T-helper 2 cell treated with Interferon-gamma antibody and Interleukin-4, amounts not matched to agents 100 ng/mL and 5 ng/mL, for 36 hours (primary cell): ENCODE results near the gene CCM2. TPM values are rescaled to one million over a fixed set of nuclear protein-coding genes. Genes with fewer than 3 reads are reported as not detected.

Experiments
- intact Hi-C: fragments of 100-400 bp; cut with micrococcal nuclease; formaldehyde crosslinking; loops from one replicate; pipeline ENCODE4 v1.15.1; 2023
- total RNA-seq: library from RNA; stranded (reverse); gene quantifications from 2 replicates; pipeline ENCODE4 v1.2.3, GENCODE V29; 2022

CCM2 gene
- total RNA-seq, 1 donor from 2014 or later, result 127 TPM

GRCh38 chr7:44969049-44969700, 30.8 kb upstream of the CCM2 start:
- intact Hi-C loops, result no loop called here

- intact Hi-C loops, result no loop called here
These were observed 30.1 kb upstream of the CCM2 start for GRCh38 chr7:44969701-44970522.

- intact Hi-C loops, result no loop called here
These were observed 29.4 kb upstream of the CCM2 start for GRCh38 chr7:44970523-44971051.

GRCh38 chr7:44971188-44971901, 28.7 kb upstream of the CCM2 start:
- intact Hi-C loops, result no loop called here

GRCh38 chr7:44971902-44972441, 28.0 kb upstream of the CCM2 start:
- intact Hi-C loops, result no loop called here

DNA sequence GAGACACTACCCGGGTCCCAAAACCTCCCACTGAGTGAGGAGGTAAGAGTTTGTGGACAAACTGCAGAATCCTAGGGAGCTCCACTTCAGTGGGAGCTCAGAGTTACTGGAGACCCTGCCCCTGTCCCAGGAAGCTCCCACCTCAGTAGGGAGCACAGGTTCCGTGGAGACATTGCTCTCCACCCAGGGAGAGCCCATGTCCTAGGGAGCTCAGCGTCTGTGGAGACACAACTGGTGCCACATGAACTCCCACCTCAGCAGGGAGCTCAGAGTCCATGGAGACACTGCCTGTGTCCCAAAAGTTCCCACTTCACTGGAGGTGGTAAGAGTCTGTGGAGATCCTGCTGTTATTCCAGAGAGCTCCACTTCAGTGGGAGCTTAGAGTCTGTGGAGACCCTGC, 27.4 kb upstream of the CCM2 start:
- intact Hi-C loops, result no loop called here

DNA sequence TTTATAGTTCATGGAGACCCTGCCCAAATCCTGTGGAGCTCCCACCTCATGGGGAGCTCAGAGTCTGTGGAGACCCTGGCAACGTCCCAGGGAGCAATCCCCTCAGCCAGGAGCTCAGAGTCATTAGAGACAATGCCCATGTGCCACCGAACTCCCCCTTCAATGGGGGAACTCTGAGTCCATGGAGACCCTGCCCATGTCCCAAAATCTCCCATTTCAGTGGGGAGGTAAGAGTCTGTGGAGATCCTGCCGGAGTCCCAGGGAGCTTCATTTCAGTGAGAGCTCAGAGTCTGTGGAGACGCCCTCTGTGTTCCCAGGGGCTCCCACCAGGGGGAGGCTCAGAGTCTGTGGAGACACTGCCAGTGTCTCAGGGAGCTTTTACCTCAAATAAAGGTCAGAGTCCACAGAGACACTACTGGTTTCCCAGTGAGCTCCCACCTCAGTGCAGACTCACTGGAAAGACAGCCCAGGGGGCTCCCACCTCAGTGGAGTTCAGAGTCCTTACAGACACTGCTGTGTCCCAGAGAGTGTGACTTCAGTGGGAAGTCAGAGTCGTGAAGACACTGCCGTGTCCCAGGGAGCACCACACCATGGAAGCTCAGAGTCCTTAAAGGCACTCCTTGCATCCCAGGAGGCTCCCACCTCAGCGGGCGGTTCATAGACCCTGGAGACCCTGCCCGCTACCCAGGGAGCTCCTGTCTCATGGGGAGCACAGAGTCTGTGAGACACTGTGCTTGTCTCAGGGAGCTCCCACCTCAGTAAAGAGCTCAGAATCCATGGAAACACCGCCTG, 26.2 kb upstream of the CCM2 start:
- intact Hi-C loops, result no loop called here

DNA sequence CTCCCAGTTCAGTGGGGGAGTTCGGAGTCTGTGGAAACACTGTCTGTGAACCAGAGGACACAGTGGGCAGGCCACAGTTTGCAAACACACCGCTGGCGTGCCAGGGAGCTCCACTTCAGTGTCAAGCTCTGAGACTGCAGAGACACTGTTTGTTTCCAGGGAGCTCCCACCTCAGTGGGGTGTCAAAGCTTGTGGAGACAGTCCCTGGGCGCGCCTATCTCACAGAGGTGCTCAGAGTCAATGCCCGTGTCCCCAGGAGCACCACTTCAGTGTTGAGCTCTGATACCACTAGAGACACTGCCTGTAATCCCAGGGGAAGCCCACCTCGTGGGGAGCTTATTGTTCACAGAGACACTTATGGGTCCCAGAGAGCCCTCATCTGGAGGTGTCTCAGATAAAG, 25.5 kb upstream of the CCM2 start:
- intact Hi-C loops, result no loop called here

DNA sequence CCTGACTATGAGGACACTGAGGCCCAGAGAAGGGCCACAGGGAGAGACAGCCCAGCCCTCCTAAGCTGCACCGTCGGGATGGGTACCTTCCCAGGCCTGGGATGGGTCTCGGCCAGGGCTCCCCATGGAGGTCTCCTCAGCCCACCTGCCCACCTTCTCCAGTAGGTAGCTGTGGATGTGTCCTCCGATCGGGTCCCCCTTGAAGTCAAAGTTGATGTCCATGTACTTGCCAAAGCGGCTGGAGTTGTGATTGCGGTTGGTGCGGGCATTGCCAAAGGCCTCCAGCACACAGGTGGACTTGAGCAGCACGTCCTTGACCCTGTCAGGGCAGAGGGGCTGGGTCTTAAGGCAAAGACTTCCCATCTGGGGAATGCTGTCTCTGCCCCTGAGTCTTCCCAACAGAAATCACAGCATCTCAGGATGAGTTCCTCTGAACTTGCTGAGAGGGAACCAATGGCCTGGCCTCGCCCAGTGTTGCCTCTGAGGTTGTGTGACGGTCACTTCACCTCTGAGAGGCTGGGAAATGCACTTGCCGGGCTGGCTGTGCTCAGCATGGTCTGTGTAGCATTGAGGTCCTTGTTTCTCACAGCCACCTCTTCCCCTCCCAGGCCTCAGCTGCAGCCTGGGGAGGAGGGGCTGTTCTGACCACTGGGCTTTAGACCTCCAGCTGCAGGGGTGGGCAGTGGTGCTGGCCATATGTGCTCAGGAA, 24.5 kb upstream of the CCM2 start:
- intact Hi-C loops, result loop anchor here (5.0 kb wide), 1 partner anchor 368 kb away; the partner anchor contains the start of gene OGDH

DNA sequence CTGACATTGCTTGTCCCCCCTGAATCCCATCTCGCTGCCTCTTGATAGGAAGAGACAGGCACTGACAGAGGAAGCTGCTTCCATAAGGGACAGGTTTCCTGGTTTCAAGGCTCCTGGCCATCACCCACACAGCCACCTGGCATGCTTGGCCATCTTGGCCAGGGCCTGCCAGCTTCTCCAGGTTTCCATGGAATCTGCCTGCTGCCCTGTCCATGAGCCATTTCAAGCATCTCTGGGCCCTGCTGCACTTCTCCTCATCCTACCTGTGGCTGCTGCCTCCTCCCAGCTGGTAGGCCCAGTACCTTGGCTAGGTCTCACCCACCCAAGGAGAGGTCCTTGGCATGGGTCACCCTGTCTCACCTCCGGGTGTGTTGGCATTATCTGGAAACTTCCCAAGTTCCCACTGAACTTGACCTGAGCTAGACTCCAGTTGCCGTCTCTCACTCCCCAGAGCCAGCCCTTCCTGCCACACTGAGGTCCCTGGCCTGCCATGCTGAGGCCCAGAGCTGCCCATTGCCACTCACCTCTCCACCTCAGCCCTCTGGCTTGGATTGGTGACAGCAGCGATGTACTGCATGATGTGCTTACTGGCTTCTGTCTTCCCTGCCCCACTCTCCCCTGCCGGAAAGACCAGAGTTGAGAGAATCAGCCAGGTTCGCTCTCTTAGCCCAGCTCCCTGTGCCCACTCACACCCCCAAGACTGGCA, 23.8 kb upstream of the CCM2 start:
- intact Hi-C loops, result loop anchor here (5.0 kb wide), 1 partner anchor 369 kb away; the partner anchor contains the start of gene OGDH

- intact Hi-C loops, result loop anchor here (1.0 to 5.0 kb wide), 2 partner anchors 10 to 369 kb away; partner anchors contain the start of gene OGDH
These were observed 23.2 kb upstream of the CCM2 start for GRCh38 chr7:44976746-44977196.

- intact Hi-C loops, result loop anchor here (1.0 to 5.0 kb wide), 2 partner anchors 9 to 370 kb away; partner anchors contain the start of gene OGDH
These were observed 22.6 kb upstream of the CCM2 start for GRCh38 chr7:44977304-44977958.

- intact Hi-C loops, result loop anchor here (1.0 to 5.0 kb wide), 5 partner anchors 8 to 371 kb away; partner anchors contain the start of genes H2AZ2, OGDH and PPIA
These were observed 22.1 kb upstream of the CCM2 start for GRCh38 chr7:44977959-44978335.

- intact Hi-C loops, result loop anchor here (1.0 to 5.0 kb wide), 8 partner anchors 22 to 371 kb away; partner anchors contain the start of genes CCM2, H2AZ2, OGDH and PPIA
These were observed 21.3 kb upstream of the CCM2 start, which contains the start of gene MYO1G for GRCh38 chr7:44978511-44979366. MYO1G (minus strand) TSS chr7:44979015; CDS start chr7:44978961, 54 bp downstream.

GRCh38 chr7:44979481-44980392, 20.3 kb upstream of the CCM2 start:
- intact Hi-C loops, result loop anchor here (1.0 to 5.0 kb wide), 9 partner anchors 21 to 372 kb away; partner anchors contain the start of genes CCM2, H2AZ2, OGDH and PPIA
